Panc1 (cell line): ENCODE measurements around the gene MAPK6. TPM values are rescaled to one million over a fixed set of nuclear protein-coding genes. Genes with fewer than 3 reads are reported as not detected.
"Not testable (repeated sequence)": the region's sequence is repeated elsewhere in the genome, so short reads cannot be mapped to it uniquely, and the experiment has no call there.

Source experiments
- ATAC-seq: fragments of 200-7000 bp; cut with Tn5 transposase; 2 replicates; pipeline ENCODE4 v1.9.1; 2020; ENCODE audit warnings: mild to moderate bottlenecking, moderate library complexity
- BruUV-seq: library from RNA; stranded (reverse); fragments of 400-500 nt; replicated peaks from 2 replicates; lab custom pipeline; 2021; lab: Mats Ljungman, UMichigan
- CTCF ChIA-PET: fragments of 300-600 bp; sonication (Branson Sonifier 250); formaldehyde crosslinking; loops from one replicate; lab custom pipeline; 2022; ENCODE audit warnings: antibody characterized with exemption; lab: Charles Lee
- POLR2A ChIA-PET: fragments of 300-600 bp; sonication (Branson Sonifier 250); formaldehyde crosslinking; loops from one replicate; lab custom pipeline; 2022; ENCODE audit warnings: antibody characterized with exemption; lab: Charles Lee
- DNase-seq: peaks from one replicate; pipeline ENCODE4 v3.0.0-alpha.2; 2010; ENCODE audit warnings: low read depth, low spot score
- H3K27ac ChIP-seq: 2 replicates; pipeline ENCODE4 v1.5.1; 2011; ENCODE audit warnings: mild to moderate bottlenecking, low read length, inconsistent platforms
- H3K27me3 ChIP-seq: fragments of 200-500 bp; sonication (Bioruptor generic); 2 replicates; pipeline ENCODE4 v1.6.0; 2014; ENCODE audit warnings: low read length, inconsistent platforms; ENCODE audit not compliant: control insufficient read depth, insufficient read depth
- H3K36me3 ChIP-seq: fragments of 200-500 bp; sonication (Bioruptor generic); 2 replicates; pipeline ENCODE4 v1.5.1; 2014; ENCODE audit warnings: inconsistent platforms, mild to moderate bottlenecking, low read length, moderate library complexity; ENCODE audit not compliant: control insufficient read depth, insufficient read depth
- H3K4me1 ChIP-seq: 2 replicates; pipeline ENCODE4 v1.5.1; 2011; ENCODE audit warnings: inconsistent platforms, mild to moderate bottlenecking, low read length, moderate library complexity; ENCODE audit not compliant: control insufficient read depth, insufficient read depth
- H3K4me3 ChIP-seq, 2 experiments: 2 replicates each; pipeline ENCODE4 v1.5.1; 2011 to 2012; ENCODE audit warnings: low read depth in 2 of 2, low read length in 2 of 2, mild to moderate bottlenecking in 2 of 2, inconsistent platforms in 1 of 2, moderate library complexity in 1 of 2
- H3K9me3 ChIP-seq: fragments of 200-500 bp; sonication (Bioruptor generic); 2 replicates; pipeline ENCODE4 v1.5.1; 2014; ENCODE audit warnings: low read depth, mild to moderate bottlenecking, inconsistent platforms, low read length, moderate library complexity; ENCODE audit not compliant: control insufficient read depth, insufficient read depth
- POLR2AphosphoS5 ChIP-seq: IDR thresholded peaks from 2 replicates; pipeline ENCODE4 v1.6.1; 2012; ENCODE audit warnings: mild to moderate bottlenecking, low read depth, low read length, moderate library complexity
- SIN3A ChIP-seq: IDR thresholded peaks from 2 replicates; pipeline ENCODE4 v1.6.1; 2012; ENCODE audit warnings: low read depth, mild to moderate bottlenecking, low read length, moderate library complexity, borderline replicate concordance; ENCODE audit not compliant: insufficient read depth
- TCF7L2 ChIP-seq: IDR thresholded peaks from 2 replicates; pipeline ENCODE4 v1.6.1; 2011; ENCODE audit warnings: mild to moderate bottlenecking, low read depth, low read length, inconsistent platforms
- in situ Hi-C: cut with HindIII; loops from 2 replicates; pipeline ENCODE4 v1.10.0; 2016; ENCODE audit warnings: low sequenced_read_pairs, low pct_unique_long_range_greater_than_20kb
- intact Hi-C: fragments of 100-400 bp; cut with micrococcal nuclease; formaldehyde crosslinking; loops from one replicate; pipeline ENCODE4 v1.10.0; 2022; ENCODE audit not compliant: unreplicated experiment
- total RNA-seq: library from RNA; stranded (reverse); gene quantifications from one replicate; pipeline ENCODE4 v1.2.1, GENCODE V29; 2021; ENCODE audit not compliant: unreplicated experiment
- TF ChIP-seq, protein P1 (sequence below), 2 experiments: IDR thresholded peaks; 2 replicates each; pipeline ENCODE4 v1.6.1; 2011 to 2012; ENCODE audit warnings: low read depth in 2 of 2, control low read depth in 1 of 2, low read length in 1 of 2, mild to moderate bottlenecking in 1 of 2, moderate library complexity in 1 of 2; ENCODE audit not compliant: insufficient read depth in 1 of 2
- TF ChIP-seq, protein P2 (sequence below): fragments of 450-650 bp; IDR thresholded peaks from 2 replicates; pipeline ENCODE4 v1.5.1; 2017; ENCODE audit warnings: mild to moderate bottlenecking

The MAPK6 gene
- total RNA-seq, 1 experiment from 2014 or later: 66.6 TPM

DNA sequence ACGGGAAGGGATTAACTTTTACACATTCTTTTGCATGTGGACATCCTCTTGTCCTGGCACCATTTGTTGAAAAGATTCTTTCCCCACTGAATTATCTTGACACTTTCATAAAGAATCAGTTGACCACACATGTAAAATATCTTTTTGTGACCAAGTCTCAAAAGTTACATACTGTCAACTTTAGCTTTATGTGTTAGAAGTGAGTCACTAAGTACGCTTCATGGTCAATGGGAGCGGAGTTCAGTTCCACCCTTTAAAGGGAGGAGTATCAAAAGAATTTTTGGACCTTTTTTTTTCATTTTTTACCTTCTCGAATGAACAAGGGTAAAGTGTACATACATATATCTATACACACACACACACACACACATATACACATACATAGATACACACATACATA is 35.4 kb downstream of the MAPK6 start:
- DNase-seq (no peak), ATAC-seq (peak; percentile 54; the same call in 1 of the 2 replicates)
- peak overlapping the region; percentile 76 for H3K27ac ChIP-seq
- TF ChIP-seq, protein P1, sequence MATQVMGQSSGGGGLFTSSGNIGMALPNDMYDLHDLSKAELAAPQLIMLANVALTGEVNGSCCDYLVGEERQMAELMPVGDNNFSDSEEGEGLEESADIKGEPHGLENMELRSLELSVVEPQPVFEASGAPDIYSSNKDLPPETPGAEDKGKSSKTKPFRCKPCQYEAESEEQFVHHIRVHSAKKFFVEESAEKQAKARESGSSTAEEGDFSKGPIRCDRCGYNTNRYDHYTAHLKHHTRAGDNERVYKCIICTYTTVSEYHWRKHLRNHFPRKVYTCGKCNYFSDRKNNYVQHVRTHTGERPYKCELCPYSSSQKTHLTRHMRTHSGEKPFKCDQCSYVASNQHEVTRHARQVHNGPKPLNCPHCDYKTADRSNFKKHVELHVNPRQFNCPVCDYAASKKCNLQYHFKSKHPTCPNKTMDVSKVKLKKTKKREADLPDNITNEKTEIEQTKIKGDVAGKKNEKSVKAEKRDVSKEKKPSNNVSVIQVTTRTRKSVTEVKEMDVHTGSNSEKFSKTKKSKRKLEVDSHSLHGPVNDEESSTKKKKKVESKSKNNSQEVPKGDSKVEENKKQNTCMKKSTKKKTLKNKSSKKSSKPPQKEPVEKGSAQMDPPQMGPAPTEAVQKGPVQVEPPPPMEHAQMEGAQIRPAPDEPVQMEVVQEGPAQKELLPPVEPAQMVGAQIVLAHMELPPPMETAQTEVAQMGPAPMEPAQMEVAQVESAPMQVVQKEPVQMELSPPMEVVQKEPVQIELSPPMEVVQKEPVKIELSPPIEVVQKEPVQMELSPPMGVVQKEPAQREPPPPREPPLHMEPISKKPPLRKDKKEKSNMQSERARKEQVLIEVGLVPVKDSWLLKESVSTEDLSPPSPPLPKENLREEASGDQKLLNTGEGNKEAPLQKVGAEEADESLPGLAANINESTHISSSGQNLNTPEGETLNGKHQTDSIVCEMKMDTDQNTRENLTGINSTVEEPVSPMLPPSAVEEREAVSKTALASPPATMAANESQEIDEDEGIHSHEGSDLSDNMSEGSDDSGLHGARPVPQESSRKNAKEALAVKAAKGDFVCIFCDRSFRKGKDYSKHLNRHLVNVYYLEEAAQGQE (IDR thresholded peaks at IDR 0.05; ENCODE audit: insufficient read depth in 1 of 2, low read depth in 2 of 2, low read length in 1 of 2): no peak
- TF ChIP-seq TCF7L2: no peak
- TF ChIP-seq, protein P2, sequence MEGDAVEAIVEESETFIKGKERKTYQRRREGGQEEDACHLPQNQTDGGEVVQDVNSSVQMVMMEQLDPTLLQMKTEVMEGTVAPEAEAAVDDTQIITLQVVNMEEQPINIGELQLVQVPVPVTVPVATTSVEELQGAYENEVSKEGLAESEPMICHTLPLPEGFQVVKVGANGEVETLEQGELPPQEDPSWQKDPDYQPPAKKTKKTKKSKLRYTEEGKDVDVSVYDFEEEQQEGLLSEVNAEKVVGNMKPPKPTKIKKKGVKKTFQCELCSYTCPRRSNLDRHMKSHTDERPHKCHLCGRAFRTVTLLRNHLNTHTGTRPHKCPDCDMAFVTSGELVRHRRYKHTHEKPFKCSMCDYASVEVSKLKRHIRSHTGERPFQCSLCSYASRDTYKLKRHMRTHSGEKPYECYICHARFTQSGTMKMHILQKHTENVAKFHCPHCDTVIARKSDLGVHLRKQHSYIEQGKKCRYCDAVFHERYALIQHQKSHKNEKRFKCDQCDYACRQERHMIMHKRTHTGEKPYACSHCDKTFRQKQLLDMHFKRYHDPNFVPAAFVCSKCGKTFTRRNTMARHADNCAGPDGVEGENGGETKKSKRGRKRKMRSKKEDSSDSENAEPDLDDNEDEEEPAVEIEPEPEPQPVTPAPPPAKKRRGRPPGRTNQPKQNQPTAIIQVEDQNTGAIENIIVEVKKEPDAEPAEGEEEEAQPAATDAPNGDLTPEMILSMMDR: no peak
- H3K27me3 ChIP-seq: no peaks in the 10 kb centered on the region
- no peak overlapping the region for H3K4me3 ChIP-seq
- ChIA-PET CTCF (no interaction called here), POLR2A (interaction anchor here (0.7 kb wide), 1 partner anchor 35 kb away, joined by 3 read pairs; no protein-coding TSS in a partner anchor)
- BruUV-seq: no TSS peak
- H3K4me1 ChIP-seq: peaks cover 32% of the 10 kb centered on the region
- intact Hi-C loops: no loop called here
- H3K36me3 ChIP-seq: peaks cover 15% of the 10 kb centered on the region; the same call in 1 of the 2 replicates
- in situ Hi-C loops: no loop called here
- H3K9me3 ChIP-seq: no peaks in the 10 kb centered on the region

DNA sequence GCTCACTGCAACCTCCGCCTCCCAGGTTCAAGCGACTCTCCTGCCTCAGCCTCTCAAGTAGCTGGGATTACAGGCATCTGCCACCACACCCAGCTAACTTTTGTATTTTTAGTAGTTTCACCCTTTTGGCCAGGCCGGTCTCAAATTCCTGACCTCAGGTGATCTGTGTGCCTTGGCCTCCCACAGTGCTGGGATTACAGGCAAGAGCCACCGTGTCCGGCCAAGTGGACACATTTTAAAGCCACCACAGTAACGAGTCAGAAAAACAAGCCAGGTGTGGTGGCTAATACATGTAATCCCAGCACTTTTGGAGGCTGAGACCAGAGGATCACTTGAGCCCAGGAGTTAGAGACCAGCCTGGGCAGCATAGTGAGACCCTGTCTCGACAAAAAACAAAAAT is 35.8 kb downstream of the MAPK6 start:
- POLR2A ChIA-PET: interaction anchor here (0.7 kb wide), 1 partner anchor 35 kb away, joined by 3 read pairs; no protein-coding TSS in a partner anchor
- peaks cover 15% of the 10 kb centered on the region; the same call in 1 of the 2 replicates for H3K36me3 ChIP-seq
- H3K4me3 ChIP-seq, intact Hi-C loops, CTCF ChIA-PET, in situ Hi-C loops, H3K9me3 ChIP-seq, DNase-seq, H3K27me3 ChIP-seq, BruUV-seq: not testable (repeated sequence)
- peak overlapping the region; percentile 76 for H3K27ac ChIP-seq
- peaks cover 32% of the 10 kb centered on the region for H3K4me1 ChIP-seq
- ATAC-seq: peak; percentile 62

DNA sequence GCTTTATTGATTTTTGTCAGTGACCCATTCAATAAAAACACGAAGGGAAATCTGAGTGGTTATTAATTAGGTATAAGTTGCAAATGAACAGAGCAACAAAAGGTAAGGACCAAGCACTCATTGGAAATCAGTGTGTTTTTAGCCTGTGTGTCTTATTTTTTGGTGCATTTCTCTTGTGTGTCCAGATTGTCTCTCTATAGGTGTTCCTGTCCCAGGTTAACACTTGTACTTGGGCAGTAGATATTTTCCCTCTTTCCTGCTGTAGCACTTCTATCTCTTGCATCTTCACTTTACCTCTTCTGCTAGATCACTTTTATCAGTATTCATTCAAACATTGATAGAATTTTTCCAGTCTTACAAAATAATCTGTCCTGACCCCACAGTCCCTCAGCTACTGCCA is 37.0 kb downstream of the MAPK6 start:
- peak overlapping the region; percentile 74 for H3K27ac ChIP-seq
- CTCF ChIA-PET: no interaction called here
- POLR2A ChIA-PET: no interaction called here

More for the DNA sequence above, 37.0 kb downstream of the MAPK6 start:
- H3K9me3 ChIP-seq: no peaks in the 10 kb centered on the region
- H3K4me1 ChIP-seq: peaks cover 26% of the 10 kb centered on the region
- ATAC-seq: no peak
- in situ Hi-C loops: no loop called here
- no peak for DNase-seq
- no TSS peak for BruUV-seq
- no peaks in the 10 kb centered on the region for H3K27me3 ChIP-seq
- intact Hi-C loops: no loop called here
- no peak for TF ChIP-seq POLR2AphosphoS5
- TF ChIP-seq, protein P2: no peak
- no peak for TF ChIP-seq SIN3A
- TF ChIP-seq TCF7L2: no peak
- TF ChIP-seq, protein P1 (IDR thresholded peaks at IDR 0.05; ENCODE audit: insufficient read depth in 1 of 2, low read depth in 2 of 2, low read length in 1 of 2): no peak
- H3K4me3 ChIP-seq: no peak overlapping the region
- H3K36me3 ChIP-seq: peaks cover 13% of the 10 kb centered on the region; the same call in 1 of the 2 replicates
